NCI-H526 treated with DMSO at 0.1 percent for 48 hours (cell line): ENCODE results near the gene BACH2.
"Not testable (repeated sequence)": the region's sequence is repeated elsewhere in the genome, so short reads cannot be mapped to it uniquely, and the experiment has no call there.

Source experiments
- DNase-seq: peaks from one replicate; lab custom pipeline; 2025; lab: John Stamatoyannopoulos, UW

Gene BACH2

DNA sequence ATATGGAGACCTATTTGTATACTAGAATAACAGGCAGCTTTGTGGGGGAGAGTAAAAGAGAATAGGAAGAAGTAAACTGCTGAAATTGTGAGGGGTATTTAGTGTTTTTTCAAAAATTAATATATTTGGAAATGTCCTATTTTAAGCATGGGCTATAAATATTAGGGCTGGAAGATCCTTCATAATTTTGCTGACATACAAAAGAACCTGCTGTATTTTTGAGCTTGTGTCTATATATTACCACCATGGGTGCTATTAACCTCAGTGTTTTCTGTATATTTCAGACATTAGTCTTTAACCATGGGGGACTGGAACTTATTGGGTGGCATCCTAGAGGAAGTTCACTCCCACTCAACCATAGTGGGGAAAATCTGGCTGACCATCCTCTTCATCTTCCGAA, 402.5 kb downstream of the BACH2 start, which contains the start of gene GJA10:
GJA10 (plus strand) TSS at position 301 of the 400 bp plus-strand sequence; CDS start at position 301, 0 bp downstream.
- DNase-seq, result no peak

DNA sequence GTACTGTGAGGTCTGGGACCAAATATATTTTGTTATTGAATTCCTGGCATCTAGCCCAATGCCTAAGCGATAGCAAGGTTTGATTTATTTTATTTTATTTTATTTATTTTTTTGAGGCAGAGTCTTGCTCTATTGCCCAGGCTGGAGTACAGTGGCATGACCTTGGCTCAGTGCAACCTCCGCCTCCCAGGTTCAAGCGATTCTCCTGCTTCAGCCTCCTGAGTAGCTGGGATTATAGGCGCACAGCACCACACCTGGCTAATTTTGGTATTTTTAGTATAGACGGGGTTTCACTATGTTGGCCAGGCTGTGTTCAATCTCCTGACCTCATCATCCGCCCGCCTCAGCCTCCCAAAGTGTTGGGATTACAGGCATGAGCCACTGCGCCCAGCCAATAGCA, 404.1 kb downstream of the BACH2 start:
- DNase-seq, result not testable (repeated sequence)

DNA sequence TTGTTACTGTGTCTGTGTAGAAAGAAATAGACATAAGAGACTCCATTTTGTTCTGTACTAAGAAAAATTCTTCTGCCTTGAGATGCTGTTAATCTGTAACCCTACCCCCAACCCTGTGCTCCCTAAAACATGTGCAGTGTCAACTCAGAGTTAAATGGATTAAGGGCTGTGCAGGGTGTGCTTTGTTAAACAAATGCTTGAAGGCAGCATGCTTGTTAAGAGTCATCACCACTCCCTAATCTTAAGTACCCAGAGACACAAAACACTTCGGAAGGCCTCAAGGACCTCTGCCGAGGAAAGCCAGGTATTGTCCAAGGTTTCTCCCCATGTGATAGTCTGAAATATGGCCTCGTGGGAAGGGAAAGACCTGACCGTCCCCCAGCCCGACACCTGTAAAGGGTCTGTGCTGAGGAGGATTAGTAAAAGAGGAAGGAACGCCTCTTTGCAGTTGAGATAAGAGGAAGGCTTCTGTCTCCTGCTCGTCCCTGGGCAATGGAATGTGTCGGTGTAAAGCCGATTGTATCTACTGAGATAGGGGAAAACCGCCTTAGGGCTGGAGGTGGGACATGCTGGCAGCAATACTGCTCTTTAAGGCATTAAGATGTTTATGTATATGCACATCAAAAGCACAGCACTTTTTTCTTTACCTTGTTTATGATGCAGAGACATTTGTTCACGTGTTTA, 405.7 kb downstream of the BACH2 start:
- not testable (repeated sequence) for DNase-seq

DNA sequence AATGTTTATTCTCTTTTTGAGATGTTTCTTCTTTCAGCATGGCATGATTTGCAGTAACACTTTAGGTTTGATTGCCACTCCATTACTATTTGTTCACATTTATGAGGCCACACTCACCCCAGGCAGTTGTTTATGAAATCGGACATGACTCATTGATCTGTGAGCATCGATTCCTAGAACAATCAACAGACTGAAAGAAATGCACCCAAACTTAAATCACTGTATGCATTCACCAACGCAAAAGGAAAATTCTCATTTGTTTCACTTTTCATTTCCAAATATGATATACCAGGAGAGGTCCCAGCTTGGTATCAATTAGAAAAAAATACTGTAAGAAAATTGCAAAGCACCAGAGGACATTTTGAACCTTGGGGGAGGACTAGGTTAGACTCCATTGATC, 407.8 kb downstream of the BACH2 start:
- no peak for DNase-seq

DNA sequence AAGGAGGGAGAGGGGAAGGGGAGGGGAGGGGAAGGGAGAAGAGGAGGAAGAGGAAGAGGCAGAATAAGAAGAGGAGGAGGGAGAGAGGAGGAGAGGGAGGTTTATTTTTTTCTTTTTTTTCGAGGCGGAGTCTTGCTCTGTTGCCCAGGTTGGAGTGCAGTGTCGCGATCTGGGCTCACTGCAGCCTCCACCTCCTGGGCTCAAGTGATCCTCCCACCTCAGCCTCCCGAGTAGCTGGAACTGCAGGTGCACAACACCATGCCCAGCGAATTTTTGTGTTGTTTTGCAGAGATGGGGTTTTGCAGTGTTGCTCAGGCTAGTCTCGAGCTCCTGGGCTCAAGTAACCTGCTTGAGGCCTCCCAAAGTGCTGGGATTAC, 408.5 kb downstream of the BACH2 start:
- DNase-seq, result no peak

DNA sequence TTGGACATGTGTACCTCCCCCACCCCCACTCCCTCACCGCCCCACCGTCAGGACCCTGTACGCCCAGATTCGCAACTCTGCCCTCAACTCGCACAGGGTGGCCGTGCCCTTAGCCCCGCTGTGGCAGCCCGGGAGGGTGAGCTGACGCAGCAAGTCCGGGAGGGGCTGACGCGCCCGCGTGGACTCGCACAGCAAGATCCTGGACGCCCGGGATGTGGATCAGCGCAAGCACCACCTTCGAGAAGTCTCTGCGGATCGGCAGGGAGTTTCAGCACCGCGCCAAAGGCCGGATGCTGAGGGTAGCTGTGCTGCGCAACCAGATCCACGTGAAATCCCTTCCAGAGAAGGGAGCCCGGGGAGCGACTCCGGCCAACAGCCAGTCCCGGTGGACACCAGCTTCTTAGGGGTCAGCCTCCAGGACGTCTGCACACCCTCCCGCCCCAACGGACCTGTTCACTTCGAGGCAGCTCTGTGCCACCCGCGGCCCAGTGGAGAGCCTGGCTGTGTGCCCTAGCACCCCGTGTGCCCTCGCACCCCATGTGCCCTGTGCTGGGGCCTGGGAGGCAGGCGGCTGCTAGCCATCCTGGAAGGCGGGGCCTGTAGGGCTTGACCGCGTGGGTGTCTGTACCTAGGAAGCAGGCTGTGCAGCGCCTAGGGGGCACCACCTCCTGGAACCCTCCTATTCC, 409.0 kb downstream of the BACH2 start:
- DNase-seq, result no peak

DNA sequence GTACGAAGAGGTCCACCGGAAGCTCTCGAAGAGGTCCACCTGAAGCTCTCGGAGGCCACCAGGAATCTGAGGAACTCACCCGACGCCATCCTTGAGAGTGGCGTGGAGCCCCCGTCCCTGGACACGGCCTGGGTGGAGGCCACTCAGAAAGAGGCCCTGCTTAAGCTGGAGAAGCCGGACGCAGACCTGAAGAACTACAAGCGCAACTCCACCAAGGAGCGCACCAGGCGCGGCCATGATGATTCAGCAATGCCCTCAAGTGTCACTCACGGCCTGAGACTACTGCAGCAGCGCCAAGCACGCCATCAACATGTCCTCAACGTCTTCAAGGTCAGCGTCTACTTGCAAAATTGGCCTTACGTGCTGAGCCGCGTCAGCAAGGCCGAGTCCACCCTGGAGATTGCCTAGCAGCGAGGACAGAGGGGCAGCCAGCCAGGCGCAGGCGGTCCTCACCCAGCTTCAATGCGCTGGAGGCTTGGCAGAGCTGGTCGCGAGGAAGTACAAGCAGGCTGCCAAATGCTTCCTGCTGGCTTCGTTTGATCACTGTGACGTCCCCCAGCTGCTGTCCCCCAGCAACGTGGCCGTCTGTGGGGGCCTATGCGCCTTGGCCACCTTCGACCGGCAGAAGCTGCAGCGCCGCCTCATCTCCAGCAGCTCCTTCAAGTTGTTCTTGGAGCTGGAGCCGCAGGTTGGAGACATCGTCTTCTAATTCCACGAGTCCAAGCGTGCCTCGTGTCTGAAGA, 410.1 kb downstream of the BACH2 start:
- DNase-seq, result no peak
